CD14-positive monocyte (primary cell): ENCODE results near the gene NINL. TPM values are rescaled to one million over a fixed set of nuclear protein-coding genes. Genes with fewer than 3 reads are reported as not detected.

Source experiments
- DNase-seq, 3 donors: peaks; one replicate each; pipeline ENCODE4 v3.0.0-alpha.2; 2011 to 2022
- H2AFZ ChIP-seq: 2 replicates; pipeline ENCODE4 v1.6.0; 2012; ENCODE audit warnings: mild to moderate bottlenecking, low read depth, low read length, inconsistent platforms; ENCODE audit not compliant: insufficient read depth, poor library complexity, severe bottlenecking
- H3K27ac ChIP-seq, 2 donors: 1 replicate in 1 of 2; 2 replicates in 1 of 2; pipeline ENCODE4 v1.5.1; 2012 to 2013; ENCODE audit warnings: low read length in 2 of 2, control low read depth in 1 of 2, inconsistent platforms in 1 of 2, low read depth in 1 of 2, mild to moderate bottlenecking in 1 of 2
- H3K27me3 ChIP-seq, 2 donors: one replicate each; pipeline versions ENCODE4 v1.6.0 to v1.6.1; 2011 to 2013; ENCODE audit warnings: low read length in 2 of 2; ENCODE audit not compliant: control insufficient read depth in 2 of 2, insufficient read depth in 2 of 2
- H3K36me3 ChIP-seq, 2 donors: replicated peaks in 1 of 2; 1 replicate in 1 of 2; 2 replicates in 1 of 2; pipeline versions ENCODE4 v1.5.1 to v1.6.1; 2012 to 2013; ENCODE audit warnings: low read length in 2 of 2, control low read depth in 1 of 2, inconsistent platforms in 1 of 2, mild to moderate bottlenecking in 1 of 2; ENCODE audit not compliant: insufficient read depth in 2 of 2, control insufficient read depth in 1 of 2
- H3K4me1 ChIP-seq, 2 donors: 1 replicate in 1 of 2; 2 replicates in 1 of 2; pipeline versions ENCODE4 v1.5.1 to v1.6.1; 2012 to 2013; ENCODE audit warnings: low read length in 2 of 2, control low read depth in 1 of 2, inconsistent platforms in 1 of 2, mild to moderate bottlenecking in 1 of 2, moderate library complexity in 1 of 2; ENCODE audit not compliant: insufficient read depth in 2 of 2, control insufficient read depth in 1 of 2
- H3K4me2 ChIP-seq: replicated peaks from 2 replicates; pipeline ENCODE3; 2012; ENCODE audit warnings: low read length, moderate library complexity, mild to moderate bottlenecking; ENCODE audit not compliant: poor library complexity, severe bottlenecking; ENCODE audit errors: extremely low read depth
- H3K4me3 ChIP-seq, 3 experiments: fragments of 200-600 bp in 1 of 3; sonication (generic) in 1 of 3; replicated peaks in 1 of 3; 1 replicate in 2 of 3; 2 replicates in 1 of 3; pipeline ENCODE4 v1.5.1; 2011 to 2013; ENCODE audit warnings: low read length in 3 of 3, mild to moderate bottlenecking in 3 of 3, control low read depth in 2 of 3, low read depth in 2 of 3, inconsistent platforms in 1 of 3, moderate library complexity in 1 of 3
- H3K79me2 ChIP-seq: 2 replicates; pipeline ENCODE4 v1.6.0; 2012; ENCODE audit warnings: mild to moderate bottlenecking, control low read depth, inconsistent platforms, low read length, moderate library complexity; ENCODE audit not compliant: insufficient read depth
- H3K9ac ChIP-seq: 2 replicates; pipeline ENCODE4 v1.6.0; 2017; ENCODE audit warnings: low read length, mild to moderate bottlenecking; ENCODE audit not compliant: insufficient read depth, poor library complexity, severe bottlenecking
- H3K9me3 ChIP-seq, 2 donors: replicated peaks in 1 of 2; 1 replicate in 1 of 2; 2 replicates in 1 of 2; pipeline versions ENCODE4 v1.5.1 to v1.6.1; 2012 to 2013; ENCODE audit warnings: low read length in 2 of 2, control low read depth in 1 of 2; ENCODE audit not compliant: control insufficient read depth in 1 of 2, insufficient read depth in 1 of 2
- H4K20me1 ChIP-seq: 2 replicates; pipeline ENCODE4 v1.6.0; 2012; ENCODE audit warnings: mild to moderate bottlenecking, low read length, control low read depth, moderate library complexity; ENCODE audit not compliant: insufficient read depth
- H3K27ac Mint-ChIP-seq, 7 donors: one replicate each; pipeline ENCODE4 v1.8.0; 2020; ENCODE audit warnings: mild to moderate bottlenecking in 7 of 7, mixed read lengths in 7 of 7, moderate library complexity in 6 of 7, inconsistent platforms in 2 of 7
- H3K27me3 Mint-ChIP-seq, 3 donors: one replicate each; pipeline ENCODE4 v1.8.0; 2021 to 2022; ENCODE audit warnings: low read depth in 3 of 3, mild to moderate bottlenecking in 3 of 3, mixed read lengths in 3 of 3, moderate library complexity in 3 of 3, inconsistent platforms in 1 of 3
- H3K36me3 Mint-ChIP-seq, 2 donors: one replicate each; pipeline ENCODE4 v1.8.0; 2020; ENCODE audit warnings: mixed read lengths in 2 of 2, inconsistent platforms in 1 of 2, mild to moderate bottlenecking in 1 of 2
- H3K4me1 Mint-ChIP-seq: one replicate; pipeline ENCODE4 v1.8.0; 2020; ENCODE audit warnings: mild to moderate bottlenecking, mixed read lengths
- H3K4me3 Mint-ChIP-seq, 2 donors: one replicate each; pipeline ENCODE4 v1.8.0; 2020; ENCODE audit warnings: mild to moderate bottlenecking in 2 of 2, mixed read lengths in 2 of 2, moderate library complexity in 1 of 2
- H3K9me3 Mint-ChIP-seq, 7 donors: one replicate each; pipeline ENCODE4 v1.8.0; 2020 to 2022; ENCODE audit warnings: mixed read lengths in 7 of 7, mild to moderate bottlenecking in 6 of 7, moderate library complexity in 6 of 7, inconsistent platforms in 2 of 7
- WGBS: methylation state at CpG from one replicate; pipeline ENCODE4 v1.1.5; 2013; ENCODE audit warnings: missing lambda C conversion rate; ENCODE audit not compliant: insufficient coverage; 5-methylcytosine and 5-hydroxymethylcytosine counted together
- intact Hi-C, 2 donors: fragments of 100-400 bp; cut with micrococcal nuclease; formaldehyde crosslinking; loops; one replicate each; pipeline versions ENCODE4 v1.15.0 to v1.15.1; 2023
- polyA plus RNA-seq, 3 donors: library from polyadenylated mRNA; depleted of rRNA in 1 of 3; unstranded in 2 of 3; stranded (reverse) in 1 of 3; fragments of 300-500 nt in 2 of 3; fragments of >200 nt in 1 of 3; fragmentation: Illumina TruSeq in 2 of 3; gene quantifications; 1 replicate in 2 of 3; 2 replicates in 1 of 3; pipeline ENCODE4 v1.2.3, GENCODE V29; 2012 to 2021
- TF ChIP-seq, protein P1 (sequence below): fragments of 200-600 bp; IDR thresholded peaks from one replicate; pipeline ENCODE4 v1.8.0; 2022; ENCODE audit warnings: antibody characterized with exemption, mild to moderate bottlenecking

Gene NINL
- polyA plus RNA-seq, 3 donors = 0.08 to 0.15 TPM; not detected in 1

DNA sequence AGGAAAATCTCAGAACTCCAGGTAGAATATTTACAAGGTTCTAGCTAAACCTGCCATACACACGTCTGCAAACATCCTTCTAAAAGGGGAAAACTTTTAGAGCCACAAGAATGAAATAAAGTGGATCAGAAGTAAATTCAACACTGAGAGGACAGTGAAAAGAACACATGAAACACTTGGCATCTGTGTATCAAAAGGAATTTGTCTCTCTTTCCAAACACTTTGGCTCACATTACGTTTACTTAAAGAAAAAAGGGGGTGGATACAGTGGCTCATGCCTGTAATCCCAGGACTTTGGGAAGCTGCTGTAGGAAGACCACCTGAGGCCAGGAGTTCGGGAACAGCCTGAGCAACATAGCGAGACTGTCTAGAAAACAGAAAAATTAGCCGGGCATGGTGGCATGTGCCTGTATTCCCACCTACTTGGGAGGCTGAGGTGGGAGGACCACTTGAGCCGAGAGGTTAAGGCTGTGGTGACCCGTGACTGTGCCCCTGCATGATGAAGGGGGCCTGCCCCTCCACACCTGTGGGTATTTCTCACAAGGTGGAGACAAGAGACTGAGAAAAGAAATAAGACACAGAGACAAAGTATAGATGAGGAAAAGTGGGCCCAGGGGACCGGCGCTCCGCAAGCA is 35.4 kb downstream of the NINL start:
- H3K4me2 ChIP-seq = no peak overlapping the region
- Mint-ChIP-seq H3K4me1 (no peaks in the 10 kb centered on the region), H3K27me3 (peaks cover 0 to 11% (median 2%) of the 10 kb centered on the region in 3 donors), H3K9me3 (peaks cover 0 to 2% (median 0%) of the 10 kb centered on the region in 7 donors), H3K4me3 (no peak overlapping the region), H3K27ac (no peak overlapping the region), H3K36me3 (no peaks in the 10 kb centered on the region)
- no peak overlapping the region for H3K4me3 ChIP-seq
- 87% methylated on average over 6 of the region's 10 CpGs for WGBS
- H4K20me1 ChIP-seq = no peaks in the 10 kb centered on the region
- H3K27me3 ChIP-seq = no peaks in the 10 kb centered on the region
- H3K9ac ChIP-seq = no peak overlapping the region
- no peak overlapping the region for H3K27ac ChIP-seq
- no peak overlapping the region for H2AFZ ChIP-seq
- intact Hi-C loops = no loop called here
- TF ChIP-seq, protein P1, sequence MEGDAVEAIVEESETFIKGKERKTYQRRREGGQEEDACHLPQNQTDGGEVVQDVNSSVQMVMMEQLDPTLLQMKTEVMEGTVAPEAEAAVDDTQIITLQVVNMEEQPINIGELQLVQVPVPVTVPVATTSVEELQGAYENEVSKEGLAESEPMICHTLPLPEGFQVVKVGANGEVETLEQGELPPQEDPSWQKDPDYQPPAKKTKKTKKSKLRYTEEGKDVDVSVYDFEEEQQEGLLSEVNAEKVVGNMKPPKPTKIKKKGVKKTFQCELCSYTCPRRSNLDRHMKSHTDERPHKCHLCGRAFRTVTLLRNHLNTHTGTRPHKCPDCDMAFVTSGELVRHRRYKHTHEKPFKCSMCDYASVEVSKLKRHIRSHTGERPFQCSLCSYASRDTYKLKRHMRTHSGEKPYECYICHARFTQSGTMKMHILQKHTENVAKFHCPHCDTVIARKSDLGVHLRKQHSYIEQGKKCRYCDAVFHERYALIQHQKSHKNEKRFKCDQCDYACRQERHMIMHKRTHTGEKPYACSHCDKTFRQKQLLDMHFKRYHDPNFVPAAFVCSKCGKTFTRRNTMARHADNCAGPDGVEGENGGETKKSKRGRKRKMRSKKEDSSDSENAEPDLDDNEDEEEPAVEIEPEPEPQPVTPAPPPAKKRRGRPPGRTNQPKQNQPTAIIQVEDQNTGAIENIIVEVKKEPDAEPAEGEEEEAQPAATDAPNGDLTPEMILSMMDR = no peak
- no peaks in the 10 kb centered on the region for H3K79me2 ChIP-seq
- no peaks in the 10 kb centered on the region for H3K9me3 ChIP-seq
- no peaks in the 10 kb centered on the region for H3K4me1 ChIP-seq
- no peak for DNase-seq
- H3K36me3 ChIP-seq = no peaks in the 10 kb centered on the region

- Histone ChIP-seq H3K4me3 (no peak overlapping the region), H3K27me3 (no peaks in the 10 kb centered on the region), H3K36me3 (no peaks in the 10 kb centered on the region), H3K4me1 (no peaks in the 10 kb centered on the region), H3K4me2 (no peak overlapping the region), H3K79me2 (no peaks in the 10 kb centered on the region), H3K27ac (no peak overlapping the region), H3K9ac (no peak overlapping the region), H4K20me1 (no peaks in the 10 kb centered on the region), H2AFZ (no peak overlapping the region), H3K9me3 (no peaks in the 10 kb centered on the region)
- Mint-ChIP-seq H3K9me3 (peaks cover 0 to 2% (median 0%) of the 10 kb centered on the region in 7 donors), H3K27me3 (peaks cover 0 to 9% (median 3%) of the 10 kb centered on the region in 3 donors), H3K27ac (no peak overlapping the region), H3K36me3 (no peaks in the 10 kb centered on the region), H3K4me3 (no peak overlapping the region), H3K4me1 (no peaks in the 10 kb centered on the region)
- TF ChIP-seq, protein P1 = no peak
- intact Hi-C loops = no loop called here
- WGBS = 90% methylated on average over 11 of the region's 15 CpGs
- no peak for DNase-seq
Observed at GRCh38 chr20:25549172-25549773, 36.1 kb downstream of the NINL start.
